Renal pelvis (tissue), 3 donors: ENCODE measurements around the gene WDR45B. TPM values are rescaled to one million over a fixed set of nuclear protein-coding genes. Genes with fewer than 3 reads are reported as not detected.

Source experiments
- polyA plus RNA-seq, 3 donors: library from polyadenylated mRNA; unstranded; fragments of 120-200 nt; gene quantifications; one replicate each; pipeline ENCODE4 v1.2.1, GENCODE V29; 2013; ENCODE audit not compliant: insufficient read length in 3 of 3

WDR45B gene
- polyA plus RNA-seq, 3 donors: 93.5 to 98.7 (median 95.2) TPM

Other genes starting within 250 kb of the WDR45B start
- 10 to 100 TPM; 39.6 to 49.9 (median 41.9) TPM for gene HEXD, start 230.1 kb downstream of the WDR45B start, polyA plus RNA-seq
- gene OGFOD3, start 229.9 kb downstream of the WDR45B start, polyA plus RNA-seq: 10 to 100 TPM; 25.5 to 30.0 (median 29.3) TPM
- gene CYBC1, start 197.7 kb downstream of the WDR45B start, polyA plus RNA-seq: 10 to 100 TPM; 46.3 to 60.6 (median 59.0) TPM
- gene NARF, start 189.7 kb downstream of the WDR45B start, polyA plus RNA-seq: 100 to 1,000 TPM in 1 of 3 donors, 10 to 100 TPM in 2; 95.4 to 104 (median 98.2) TPM
- gene FOXK2, start 128.7 kb downstream of the WDR45B start, polyA plus RNA-seq: 10 to 100 TPM; 40.1 to 50.6 (median 44.8) TPM
- gene RAB40B, start 50.3 kb upstream of the WDR45B start, polyA plus RNA-seq: 10 to 100 TPM; 19.6 to 23.8 (median 20.8) TPM
- 10 to 100 TPM; 48.1 to 52.8 (median 51.8) TPM for gene FN3KRP, start 68.3 kb upstream of the WDR45B start, polyA plus RNA-seq
- 10 to 100 TPM; 35.1 to 36.7 (median 35.3) TPM for gene FN3K, start 87.2 kb upstream of the WDR45B start, polyA plus RNA-seq
- 10 to 100 TPM; 68.4 to 88.6 (median 83.1) TPM for gene TBCD, start 103.6 kb upstream of the WDR45B start, polyA plus RNA-seq
- 1 to 10 TPM; 1.8 to 2.7 (median 1.9) TPM for gene ZNF750, start 191.6 kb upstream of the WDR45B start, polyA plus RNA-seq